ENCODE results near the gene KCNQ1. TPM values are rescaled to one million over a fixed set of nuclear protein-coding genes. Genes with fewer than 3 reads are reported as not detected.
A peak's percentile ranks its signal among the peaks of the same experiment; 100 is the strongest.

Gene KCNQ1
- total RNA-seq, 6 donors from 2014 or later: 18.0 to 45.4 (median 32.7) TPM

GRCh38 chr11:2461956-2462542 is 17.2 kb downstream of the KCNQ1 start:
- no peaks in the 10 kb centered on the region for H3K9me3 ChIP-seq
- 83 to 93% methylated on average over 1 to 14 of the region's 14 CpGs for WGBS, 2 donors
- H3K27me3 ChIP-seq: no peaks in the 10 kb centered on the region
- TF ChIP-seq POLR2A (IDR thresholded peaks at IDR 0.05): no peak
- no peak for TF ChIP-seq EP300 (IDR thresholded peaks at IDR 0.05)
- no peak for TF ChIP-seq POLR2AphosphoS5 (IDR thresholded peaks at IDR 0.05)
- TF ChIP-seq CTCF (IDR thresholded peaks at IDR 0.05): no peak
- no peak for ATAC-seq (ENCODE audit: low FRiP score in 2 of 2)
- peak overlapping the region in 3 of 4 donors; percentile 59 to 72 (median 71) for H3K27ac ChIP-seq
- H3K36me3 ChIP-seq: no peaks in the 10 kb centered on the region
- DNase-seq: no peak
- no peak overlapping the region for H3K4me3 ChIP-seq
- peaks cover 1 to 48% (median 19%) of the 10 kb centered on the region in 4 donors for H3K4me1 ChIP-seq

GRCh38 chr11:2462543-2462985 is 17.8 kb downstream of the KCNQ1 start:
- 78 to 87% methylated on average over 6 to 8 of the region's 8 CpGs for WGBS, 2 donors
- no peak for TF ChIP-seq CTCF (IDR thresholded peaks at IDR 0.05)
- no peaks in the 10 kb centered on the region for H3K27me3 ChIP-seq
- DNase-seq: no peak
- H3K36me3 ChIP-seq: no peaks in the 10 kb centered on the region
- ATAC-seq (ENCODE audit: low FRiP score in 2 of 2): no peak
- H3K4me3 ChIP-seq: no peak overlapping the region
- no peaks in the 10 kb centered on the region for H3K9me3 ChIP-seq
- peak overlapping the region; percentile 59 to 73 (median 72) for H3K27ac ChIP-seq
- H3K4me1 ChIP-seq: peaks cover 3 to 48% (median 22%) of the 10 kb centered on the region in 4 donors

- H3K27ac ChIP-seq: peak overlapping the region; percentile 59 to 73 (median 72)
- 55% methylated on average over 14 of the region's 24 CpGs; no CpG with 5 or more reads in 1 of the 2 donors for WGBS, 2 donors
- DNase-seq (peak; percentile 82 to 91), ATAC-seq (ENCODE audit: low FRiP score in 2 of 2) (peak; percentile 54 to 83)
- no peaks in the 10 kb centered on the region for H3K27me3 ChIP-seq
- H3K9me3 ChIP-seq: no peaks in the 10 kb centered on the region
- TF ChIP-seq EP300 (IDR thresholded peaks at IDR 0.05): peak in 3 of 4 donors; percentile 70 to 98 (median 76)
- no peak for TF ChIP-seq POLR2AphosphoS5 (IDR thresholded peaks at IDR 0.05)
- TF ChIP-seq POLR2A (IDR thresholded peaks at IDR 0.05): peak in 2 of 4 donors; percentile 7 to 40
- H3K4me1 ChIP-seq: peaks cover 3 to 48% (median 24%) of the 10 kb centered on the region in 4 donors
- H3K36me3 ChIP-seq: no peaks in the 10 kb centered on the region
- H3K4me3 ChIP-seq: peak overlapping the region in 1 of 4 donors; percentile 6
Measured at GRCh38 chr11:2462986-2463765, 18.4 kb downstream of the KCNQ1 start.

GRCh38 chr11:2463766-2464277 is 19.0 kb downstream of the KCNQ1 start:
- Histone ChIP-seq H3K36me3 (no peaks in the 10 kb centered on the region), H3K9me3 (no peaks in the 10 kb centered on the region), H3K4me1 (peaks cover 3 to 48% (median 24%) of the 10 kb centered on the region in 4 donors), H3K4me3 (peak overlapping the region in 1 of 4 donors; percentile 6), H3K27me3 (no peaks in the 10 kb centered on the region), H3K27ac (peak overlapping the region; percentile 57 to 73 (median 66))
- ATAC-seq (ENCODE audit: low FRiP score in 2 of 2) (peak in 1 of 2 donors; percentile 3), DNase-seq (peak in 1 of 2 donors; percentile 65)
- 79 to 88% methylated on average over 15 to 19 of the region's 26 CpGs for WGBS, 2 donors
- no peak for TF ChIP-seq POLR2A (IDR thresholded peaks at IDR 0.05)

- H3K27ac ChIP-seq: no peak overlapping the region
- H3K36me3 ChIP-seq: no peaks in the 10 kb centered on the region
- H3K9me3 ChIP-seq: no peaks in the 10 kb centered on the region
- H3K4me1 ChIP-seq: peaks cover 3 to 44% (median 24%) of the 10 kb centered on the region in 4 donors
- DNase-seq (peak in 1 of 2 donors; percentile 13), ATAC-seq (ENCODE audit: low FRiP score in 2 of 2) (no peak)
- no peak overlapping the region for H3K4me3 ChIP-seq
- WGBS, 2 donors: 91 to 95% methylated on average over 11 to 13 of the region's 13 CpGs
- no peak for TF ChIP-seq CTCF (IDR thresholded peaks at IDR 0.05)
- TF ChIP-seq EP300 (IDR thresholded peaks at IDR 0.05): no peak
- TF ChIP-seq POLR2A (IDR thresholded peaks at IDR 0.05): no peak
- TF ChIP-seq POLR2AphosphoS5 (IDR thresholded peaks at IDR 0.05): no peak
- H3K27me3 ChIP-seq: no peaks in the 10 kb centered on the region
Measured at GRCh38 chr11:2464451-2465165, 19.8 kb downstream of the KCNQ1 start.

Measured in upper lobe of left lung (tissue), 6 donors.